GM20431 (cell line): ENCODE measurements around the gene TRH.

Source experiments
- in situ Hi-C: fragments of 300-500 bp; cut with MseI, MboI; formaldehyde crosslinking; loops from one replicate; pipeline ENCODE4 v1.15.0; 2020; ENCODE audit warnings: low sequenced_read_pairs; ENCODE audit not compliant: unreplicated experiment

Gene TRH

DNA sequence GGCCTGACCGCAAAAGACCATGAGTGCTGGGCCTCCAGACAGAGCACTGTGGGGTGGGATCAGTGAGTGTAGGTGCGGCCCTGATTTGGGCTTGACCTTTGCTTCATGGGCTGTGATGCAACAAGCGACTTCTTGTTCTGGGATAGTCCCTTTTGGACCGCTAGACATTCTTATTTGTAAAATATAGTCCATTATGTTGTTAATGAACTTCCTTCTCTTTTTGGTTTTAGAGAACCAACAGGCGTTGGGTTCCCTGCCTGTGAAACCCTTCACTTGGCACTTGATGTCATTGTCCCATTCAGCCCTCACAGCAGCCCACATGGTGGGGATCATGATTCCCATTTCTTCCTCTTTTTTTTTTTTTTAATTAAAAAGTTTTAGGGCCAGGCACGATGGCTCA lies 15.8 kb upstream of the TRH start:
- in situ Hi-C loops = no loop called here

DNA sequence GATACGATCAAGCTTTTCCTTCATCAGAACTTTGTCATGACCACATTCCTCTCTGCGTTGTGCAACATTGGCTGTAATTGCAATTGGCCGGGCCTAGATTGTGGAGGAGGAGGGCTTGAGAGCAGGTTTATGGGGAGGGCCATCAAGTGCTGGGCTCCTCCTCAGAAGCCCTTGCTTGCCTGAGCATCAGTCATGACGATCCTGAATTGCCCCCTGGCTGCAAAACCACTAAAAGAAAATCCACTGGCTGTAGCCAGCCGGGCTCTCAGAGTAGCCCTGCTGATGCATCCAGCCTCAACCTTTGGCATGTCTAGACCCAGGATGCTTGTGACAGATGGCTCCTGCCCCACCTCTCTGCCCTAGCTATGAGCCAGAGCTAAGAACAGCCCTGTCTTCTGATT lies 13.4 kb upstream of the TRH start:
- in situ Hi-C loops = no loop called here

DNA sequence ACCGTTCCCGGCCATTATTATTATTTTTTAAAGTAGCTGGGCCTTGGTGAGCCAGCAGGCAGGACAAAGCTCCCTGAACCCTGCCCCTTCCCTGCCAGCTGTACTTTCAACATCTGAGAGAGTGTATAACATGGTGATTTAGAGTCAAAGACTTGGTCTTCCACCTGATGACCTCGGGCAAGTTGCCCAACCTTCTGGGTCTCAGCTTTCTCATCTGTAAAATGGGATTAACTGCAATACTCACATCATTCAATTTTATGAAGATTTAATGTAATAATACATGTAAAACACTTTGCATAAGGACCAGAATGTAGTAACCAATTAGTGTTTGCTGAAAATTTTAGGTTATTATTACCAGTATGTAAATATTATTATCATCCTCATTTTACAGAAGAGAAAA lies 11.9 kb upstream of the TRH start:
- in situ Hi-C loops = no loop called here

- in situ Hi-C loops = no loop called here
Measured at GRCh38 chr3:129965937-129966336, 8.6 kb upstream of the TRH start.

DNA sequence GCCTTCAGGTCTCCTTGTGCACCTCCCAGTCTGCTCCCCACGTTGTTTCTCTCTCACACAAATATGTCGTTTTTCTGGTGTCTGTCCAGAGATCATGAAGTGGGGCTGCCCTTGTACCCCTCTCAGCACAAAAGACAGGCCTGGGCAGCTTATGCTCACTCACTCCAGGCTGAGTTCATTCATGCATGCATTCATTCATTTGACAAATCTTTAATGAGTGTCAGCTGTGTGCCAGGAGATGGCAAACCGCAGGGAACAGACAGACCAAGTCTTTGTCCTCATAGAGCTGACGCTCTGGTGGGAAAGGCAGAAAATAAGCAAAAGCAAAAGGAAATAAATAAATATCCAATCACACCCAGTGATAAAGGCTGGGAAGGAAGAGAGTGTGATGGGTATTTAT lies 7.6 kb upstream of the TRH start:
- in situ Hi-C loops = no loop called here

GRCh38 chr3:129967761-129968160 lies 6.8 kb upstream of the TRH start:
- in situ Hi-C loops = no loop called here

DNA sequence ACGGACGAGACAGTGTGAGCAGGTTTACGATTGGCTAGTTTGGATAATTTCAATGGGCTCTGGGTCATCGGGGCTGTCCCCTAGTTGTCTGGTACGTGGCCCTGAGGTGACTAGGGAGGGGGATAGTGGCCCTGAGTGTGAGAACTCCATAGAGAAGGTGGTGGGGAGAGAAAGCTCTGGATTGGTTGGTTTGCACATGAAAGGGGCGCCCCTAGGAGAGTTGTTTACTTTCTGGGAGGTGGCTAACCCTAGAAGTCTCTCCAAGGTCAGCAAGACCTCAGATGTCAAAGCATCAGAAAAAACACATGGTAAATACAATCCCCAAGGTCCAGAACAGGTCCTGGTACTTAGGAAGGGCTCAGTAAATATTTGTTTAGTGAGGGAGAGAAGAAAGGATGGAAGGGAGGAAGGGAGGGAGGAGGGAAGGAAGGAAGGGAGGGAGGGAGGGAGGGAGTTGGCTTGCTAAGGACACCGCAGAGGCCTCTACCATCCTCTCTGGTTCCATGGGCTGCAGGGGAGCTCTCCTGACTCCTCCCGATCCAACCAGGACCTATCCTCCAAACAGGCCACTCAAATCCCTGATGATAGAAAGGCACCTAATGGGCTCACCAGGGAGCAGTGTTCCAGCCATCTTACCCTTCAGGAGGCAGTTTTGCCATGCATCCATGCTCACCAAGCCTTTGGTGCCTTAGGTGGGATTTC lies 3.0 kb upstream of the TRH start:
- in situ Hi-C loops = no loop called here

DNA sequence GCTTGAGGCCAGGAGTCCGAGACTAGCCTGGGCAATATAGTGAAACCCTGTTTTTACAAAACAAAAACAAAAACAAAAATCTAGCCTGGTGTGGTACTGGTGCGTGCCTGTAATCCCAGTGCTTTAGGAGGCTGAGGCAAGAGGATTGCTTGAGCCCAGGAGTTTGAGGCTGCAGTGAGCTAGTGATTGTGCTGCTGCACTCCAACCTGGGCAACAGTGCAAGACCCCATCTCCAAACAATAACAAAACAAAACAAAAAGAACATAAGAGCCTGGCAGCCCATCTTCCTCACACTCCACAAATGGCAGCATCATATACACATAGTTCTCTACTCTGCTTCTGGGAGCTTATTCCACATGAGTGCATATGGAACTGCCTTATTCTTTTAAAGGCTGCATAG lies 2.2 kb upstream of the TRH start:
- in situ Hi-C loops = no loop called here

GRCh38 chr3:129973853-129974563 lies 512 bp upstream of the TRH start:
- in situ Hi-C loops = no loop called here

- in situ Hi-C loops = no loop called here
Measured at GRCh38 chr3:129974833-129975704, 549 bp downstream of the TRH start.

DNA sequence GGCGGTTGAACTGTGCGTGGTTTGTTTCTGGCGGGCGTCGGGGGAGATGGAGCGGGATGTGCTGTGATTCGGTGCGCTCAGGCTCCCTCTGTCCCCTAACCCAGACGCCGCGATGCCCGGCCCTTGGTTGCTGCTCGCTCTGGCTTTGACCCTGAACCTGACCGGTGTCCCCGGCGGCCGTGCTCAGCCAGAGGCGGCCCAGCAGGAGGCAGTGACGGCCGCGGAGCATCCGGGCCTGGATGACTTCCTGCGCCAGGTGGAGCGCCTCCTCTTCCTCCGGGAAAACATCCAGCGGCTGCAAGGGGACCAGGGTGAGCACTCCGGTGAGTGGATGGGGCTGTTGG lies 1.2 kb downstream of the TRH start:
- in situ Hi-C loops = no loop called here

DNA sequence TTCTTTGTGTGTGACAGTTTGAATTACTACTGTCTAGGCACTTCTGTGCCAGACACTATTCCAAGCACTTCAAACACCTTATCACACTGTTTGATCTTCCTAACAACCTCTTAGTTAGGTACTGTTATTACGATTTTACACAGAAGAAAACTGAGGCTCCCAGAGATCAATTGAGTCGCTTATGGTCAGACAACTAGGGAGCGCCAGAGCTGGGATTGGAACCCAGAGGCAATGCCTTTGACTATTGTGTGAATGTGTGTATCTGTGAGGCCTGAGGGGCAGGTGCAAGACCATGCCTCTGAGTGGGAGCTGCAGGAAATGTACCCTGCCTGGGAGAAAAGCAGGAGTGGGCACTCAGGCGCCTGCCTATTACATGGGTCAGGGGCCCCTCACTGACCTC lies 1.8 kb downstream of the TRH start:
- in situ Hi-C loops = no loop called here

- in situ Hi-C loops = no loop called here
Measured at GRCh38 chr3:129978123-129978522, 3.6 kb downstream of the TRH start.

GRCh38 chr3:129979905-129980304 lies 5.4 kb downstream of the TRH start:
- in situ Hi-C loops = no loop called here

DNA sequence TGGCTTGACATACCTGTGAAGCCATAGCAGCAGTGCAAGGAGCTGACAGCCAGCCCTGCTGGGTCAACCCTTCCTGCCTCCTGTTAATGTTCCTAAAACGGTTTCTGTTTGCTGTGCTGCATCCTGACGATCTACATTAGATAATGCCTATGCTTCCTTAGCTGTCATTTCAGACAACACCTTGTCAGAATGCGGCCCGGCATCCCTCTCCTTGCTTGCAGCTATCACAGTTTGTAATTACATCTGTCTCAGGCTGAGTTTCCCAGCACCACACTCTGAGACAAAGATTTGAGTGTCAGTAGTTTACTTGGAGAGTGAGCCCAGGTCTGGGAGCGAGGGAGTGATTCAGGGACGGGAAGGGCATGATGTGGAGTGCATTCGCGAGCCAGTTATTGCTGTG lies 9.0 kb downstream of the TRH start:
- in situ Hi-C loops = no loop called here

- in situ Hi-C loops = no loop called here
Measured at GRCh38 chr3:129984125-129984524, 9.6 kb downstream of the TRH start.

GRCh38 chr3:129985113-129985512 lies 10.6 kb downstream of the TRH start:
- in situ Hi-C loops = no loop called here

- in situ Hi-C loops = no loop called here
Measured at GRCh38 chr3:129988429-129988828, 13.9 kb downstream of the TRH start.

- in situ Hi-C loops = no loop called here
Measured at GRCh38 chr3:129989414-129989813, 14.9 kb downstream of the TRH start.

- in situ Hi-C loops = no loop called here
Measured at GRCh38 chr3:129992781-129993180, 18.3 kb downstream of the TRH start.

DNA sequence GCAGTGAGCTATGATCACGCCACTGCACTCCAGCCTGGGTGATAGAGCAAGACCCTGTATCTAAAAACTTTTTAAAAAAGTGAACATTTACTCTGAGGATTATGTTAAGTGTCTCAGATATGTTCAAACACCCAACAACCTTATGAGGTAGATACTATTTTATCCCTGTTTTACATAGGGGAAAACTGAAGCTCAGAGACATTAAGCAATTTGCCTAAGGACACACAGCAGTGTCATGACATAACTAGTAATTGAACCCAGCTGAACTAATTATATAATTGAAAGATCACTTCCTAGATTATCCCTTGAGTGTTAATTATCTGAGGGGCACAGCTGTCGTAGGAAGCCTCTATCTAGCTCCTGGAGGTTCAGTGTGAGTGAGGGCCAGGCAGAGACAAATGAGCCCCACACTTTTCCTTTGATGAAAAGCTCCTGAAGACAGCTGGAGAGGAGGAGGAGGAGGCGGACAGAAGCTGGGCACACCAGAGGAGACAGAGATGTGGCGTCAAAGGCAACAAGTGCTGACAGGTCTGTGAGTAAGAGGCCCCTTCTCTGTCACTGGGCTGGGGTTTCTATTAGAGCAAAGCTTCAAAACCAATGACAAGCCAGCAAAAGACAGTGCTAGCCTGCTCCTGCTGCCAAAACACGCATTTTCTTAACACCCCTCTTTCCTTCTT lies 20.5 kb downstream of the TRH start:
- in situ Hi-C loops = no loop called here
